Measurements from ENCODE around the gene KIAA1328. TPM values are rescaled to one million over a fixed set of nuclear protein-coding genes. Genes with fewer than 3 reads are reported as not detected.

Gene KIAA1328
- total and polyA plus RNA-seq, 4 donors = 0.95 to 7.4 (median 2.9) TPM

GRCh38 chr18:37012452-37012851 is 183.5 kb downstream of the KIAA1328 start:
- no peaks in the 10 kb centered on the region for H3K36me3 ChIP-seq (ENCODE audit: control insufficient read depth in 4 of 4, insufficient read depth in 3 of 4, low read depth in 1 of 4, low read length in 3 of 4)
- H3K9ac ChIP-seq (ENCODE audit: low read depth in 1 of 2, low read length in 2 of 2) = no peak overlapping the region
- no peak for DNase-seq (ENCODE audit: low spot score)
- H3K27me3 ChIP-seq (ENCODE audit: control insufficient read depth in 4 of 4, insufficient read depth in 4 of 4, low read length in 3 of 4) = no peaks in the 10 kb centered on the region
- H3K4me3 ChIP-seq (ENCODE audit: low read depth in 1 of 3, low read length in 3 of 3) = no peak overlapping the region
- H3K27ac ChIP-seq (ENCODE audit: low read depth in 1 of 2, low read length in 2 of 2) = no peak overlapping the region
- peaks cover 0 to 9% (median 3%) of the 10 kb centered on the region in 4 donors for H3K9me3 ChIP-seq (ENCODE audit: control insufficient read depth in 4 of 4, low read length in 3 of 4)
- H3K4me1 ChIP-seq (ENCODE audit: control insufficient read depth in 4 of 4, insufficient read depth in 4 of 4, low read length in 3 of 4) = no peaks in the 10 kb centered on the region
- TF ChIP-seq FOXA2 (IDR thresholded peaks at IDR 0.05) (no peak), YY1 (IDR thresholded peaks at IDR 0.05) (no peak), RAD21 (IDR thresholded peaks at IDR 0.05) (no peak), ZBTB33 (IDR thresholded peaks at IDR 0.05) (no peak), REST (IDR thresholded peaks at IDR 0.05) (no peak), GABPA (IDR thresholded peaks at IDR 0.05 in 1 of 2, conservative IDR thresholded peaks at IDR 0.05 in 1 of 2) (no peak), FOXA1 (IDR thresholded peaks at IDR 0.05) (no peak), NR2F2 (IDR thresholded peaks at IDR 0.05) (no peak), HNF4A (conservative IDR thresholded peaks at IDR 0.05) (no peak), SP1 (IDR thresholded peaks at IDR 0.05) (no peak), EGR1 (IDR thresholded peaks at IDR 0.05; ENCODE audit: low read depth in 2 of 2) (no peak), TAF1 (conservative IDR thresholded peaks at IDR 0.05) (no peak)

- no peak for TF ChIP-seq FOXA2 (IDR thresholded peaks at IDR 0.05)
- TF ChIP-seq HNF4G (IDR thresholded peaks at IDR 0.05) = no peak
- no peak for TF ChIP-seq NR2F2 (IDR thresholded peaks at IDR 0.05)
- no peak for TF ChIP-seq EGR1 (IDR thresholded peaks at IDR 0.05; ENCODE audit: low read depth in 2 of 2)
- TF ChIP-seq CTCF (IDR thresholded peaks at IDR 0.05; ENCODE audit: low read depth, low read length, missing input control) = peak; percentile 37
- peak; percentile 62 to 66 for TF ChIP-seq RAD21 (IDR thresholded peaks at IDR 0.05)
- no peaks in the 10 kb centered on the region for H3K4me1 ChIP-seq (ENCODE audit: control insufficient read depth in 4 of 4, insufficient read depth in 4 of 4, low read length in 3 of 4)
- no peaks in the 10 kb centered on the region for H3K36me3 ChIP-seq (ENCODE audit: control insufficient read depth in 4 of 4, insufficient read depth in 3 of 4, low read depth in 1 of 4, low read length in 3 of 4)
- no peak overlapping the region for H3K27ac ChIP-seq (ENCODE audit: low read depth in 1 of 2, low read length in 2 of 2)
- H3K9ac ChIP-seq (ENCODE audit: low read depth in 1 of 2, low read length in 2 of 2) = no peak overlapping the region
- no peaks in the 10 kb centered on the region for H3K27me3 ChIP-seq (ENCODE audit: control insufficient read depth in 4 of 4, insufficient read depth in 4 of 4, low read length in 3 of 4)
- H3K9me3 ChIP-seq (ENCODE audit: control insufficient read depth in 4 of 4, low read length in 3 of 4) = peaks cover 0 to 9% (median 2%) of the 10 kb centered on the region in 4 donors
- 77% methylated on average over 7 of the region's 7 CpGs for WGBS
- H3K4me3 ChIP-seq (ENCODE audit: low read depth in 1 of 3, low read length in 3 of 3) = no peak overlapping the region
- no peak for DNase-seq (ENCODE audit: low spot score)
These were observed 190.4 kb downstream of the KIAA1328 start for GRCh38 chr18:37019157-37019827.
